Stimulated activated CD8-positive, alpha-beta memory T cell treated with anti-CD3 and anti-CD28 coated beads, Interleukin-4, amount 100 ng/mL, for 24 hours (primary cell): ENCODE measurements around the gene OR5D13.

Experiments used
- DNase-seq: peaks from one replicate; pipeline ENCODE4 v3.0.0-alpha.2; 2020; ENCODE audit warnings: low read depth

Gene OR5D13

GRCh38 chr11:55773138-55773537, at the start of gene OR5D13:
Gene OR5D13 (plus strand): TSS chr11:55773438. CDS start chr11:55773438, 0 bp downstream.
- no peak for DNase-seq

GRCh38 chr11:55726715-55727324, 46.4 kb upstream of the OR5D13 start:
- no peak for DNase-seq

- DNase-seq: no peak
Observed at GRCh38 chr11:55732936-55733335, 40.3 kb upstream of the OR5D13 start.

- DNase-seq: no peak
Observed at GRCh38 chr11:55791606-55792005, 18.4 kb downstream of the OR5D13 start.

GRCh38 chr11:55793321-55793720, 20.1 kb downstream of the OR5D13 start:
- DNase-seq: no peak

- DNase-seq: no peak
Observed at GRCh38 chr11:55795256-55795655, 22.0 kb downstream of the OR5D13 start, which contains the start of gene OR5D14. Gene OR5D14 (plus strand): TSS chr11:55795556. CDS start chr11:55795556, 0 bp downstream.

- DNase-seq: no peak
Observed at GRCh38 chr11:55806248-55806647, 33.0 kb downstream of the OR5D13 start.

GRCh38 chr11:55811067-55811466, 37.8 kb downstream of the OR5D13 start, which contains the start of gene OR5L1:
Gene OR5L1 (plus strand): TSS chr11:55811367. CDS start chr11:55811467, 100 bp downstream.
- DNase-seq: no peak

GRCh38 chr11:55819330-55819729, 46.1 kb downstream of the OR5D13 start, which contains the start of gene OR5D18:
Gene OR5D18 (plus strand): TSS chr11:55819630. CDS start chr11:55819630, 0 bp downstream.
- no peak for DNase-seq
